NCI-H226 (cell line): Measurements from ENCODE around the gene R3HDM4.

ENCODE experiments used
- DNase-seq: peaks from one replicate; pipeline ENCODE4 v3.0.0-alpha.2; 2015

R3HDM4 gene

GRCh38 chr19:872266-872951, 40.6 kb downstream of the R3HDM4 start:
- peak; percentile 81 for DNase-seq

GRCh38 chr19:871446-872265, 41.4 kb downstream of the R3HDM4 start:
- DNase-seq, result no peak

GRCh38 chr19:870963-871401, 42.0 kb downstream of the R3HDM4 start:
- DNase-seq, result no peak

- no peak for DNase-seq
These were observed 42.7 kb downstream of the R3HDM4 start for GRCh38 chr19:870314-870713.

DNA sequence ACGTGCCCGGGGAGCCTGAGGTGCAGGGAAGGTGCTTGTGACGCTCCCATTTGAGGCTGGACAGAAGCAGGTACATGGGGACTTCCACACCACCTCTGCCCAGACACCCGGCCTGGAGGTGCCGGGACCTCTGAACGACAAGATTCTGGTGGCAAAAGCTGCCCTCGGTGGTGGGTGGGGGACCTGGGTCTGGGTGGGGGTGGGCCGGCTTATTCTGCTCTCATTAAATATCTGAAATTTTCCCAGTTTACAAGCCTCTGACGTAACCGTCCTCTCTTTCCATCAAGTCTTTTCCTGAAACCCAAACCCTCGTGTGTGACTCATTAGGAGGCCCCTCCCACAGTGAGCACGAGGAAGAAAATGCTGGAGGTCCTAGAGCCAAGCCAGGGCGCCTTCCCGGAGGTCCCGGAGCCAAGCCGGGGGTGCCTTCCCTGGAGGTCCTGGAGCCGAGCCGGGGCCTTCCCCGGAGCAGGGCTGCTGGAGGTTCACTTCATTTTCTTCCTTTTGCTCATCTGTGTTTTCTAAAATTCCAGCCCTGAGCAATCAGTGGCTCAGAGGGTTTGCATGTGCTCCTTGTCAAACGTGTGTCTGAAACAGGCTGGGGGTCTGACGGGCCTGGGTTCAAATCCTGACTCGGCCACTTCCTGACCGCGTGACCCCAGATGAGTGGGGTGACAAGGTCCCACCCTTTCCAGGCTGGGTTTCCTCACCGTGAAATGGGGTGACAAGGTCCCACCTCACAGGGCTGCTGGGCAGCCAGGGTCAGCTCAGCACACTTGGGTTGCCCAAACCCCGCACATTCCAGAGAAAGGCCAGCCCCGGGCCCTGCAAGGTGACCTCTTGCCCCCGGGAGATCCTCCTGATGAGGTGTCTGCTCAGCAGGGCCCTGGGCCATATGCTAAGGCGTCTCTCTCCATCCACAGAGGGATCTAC, 43.5 kb downstream of the R3HDM4 start:
- DNase-seq, result peak; percentile 88

DNA sequence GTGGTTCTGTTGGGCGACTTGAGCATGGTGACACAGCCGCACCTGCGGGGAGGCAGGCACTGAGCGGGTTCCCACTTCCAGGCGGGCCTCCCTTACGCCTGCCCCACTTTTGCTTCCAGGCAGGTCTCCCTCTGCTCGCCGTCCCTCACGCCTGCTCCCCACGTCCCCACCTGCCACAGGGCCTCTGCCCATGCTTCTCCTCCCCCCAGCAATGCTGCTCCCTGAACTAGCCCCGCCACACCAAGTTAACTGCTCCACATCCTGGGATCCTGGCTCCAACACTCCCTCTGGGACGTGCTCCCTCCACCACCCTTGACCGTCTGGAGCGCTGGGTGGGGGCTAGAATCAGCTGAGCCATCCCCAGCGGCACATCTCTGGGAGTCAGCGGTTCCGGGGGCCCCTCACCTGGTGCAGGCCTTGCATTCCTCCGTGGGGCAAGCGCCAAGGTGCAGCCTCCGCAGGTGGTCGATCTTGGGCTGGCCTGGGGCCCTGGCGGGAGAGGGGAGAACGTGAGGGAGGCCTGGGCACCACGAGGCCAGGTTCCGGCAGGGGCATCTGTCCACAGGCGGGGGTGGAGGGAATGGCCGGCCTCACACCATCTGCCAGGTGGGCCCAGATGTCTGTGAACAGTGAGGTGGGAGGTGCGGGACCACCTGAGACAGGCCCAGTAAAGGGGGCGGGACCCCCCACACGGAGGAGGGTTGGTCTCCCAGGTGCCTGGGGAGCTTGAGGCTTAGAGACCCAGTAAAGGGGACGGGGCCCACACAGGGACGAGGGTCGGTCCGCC, 44.4 kb downstream of the R3HDM4 start:
- no peak for DNase-seq

- no peak for DNase-seq
These were observed 45.1 kb downstream of the R3HDM4 start for GRCh38 chr19:867855-868457.

GRCh38 chr19:867301-867793, 45.7 kb downstream of the R3HDM4 start:
- DNase-seq, result no peak

DNA sequence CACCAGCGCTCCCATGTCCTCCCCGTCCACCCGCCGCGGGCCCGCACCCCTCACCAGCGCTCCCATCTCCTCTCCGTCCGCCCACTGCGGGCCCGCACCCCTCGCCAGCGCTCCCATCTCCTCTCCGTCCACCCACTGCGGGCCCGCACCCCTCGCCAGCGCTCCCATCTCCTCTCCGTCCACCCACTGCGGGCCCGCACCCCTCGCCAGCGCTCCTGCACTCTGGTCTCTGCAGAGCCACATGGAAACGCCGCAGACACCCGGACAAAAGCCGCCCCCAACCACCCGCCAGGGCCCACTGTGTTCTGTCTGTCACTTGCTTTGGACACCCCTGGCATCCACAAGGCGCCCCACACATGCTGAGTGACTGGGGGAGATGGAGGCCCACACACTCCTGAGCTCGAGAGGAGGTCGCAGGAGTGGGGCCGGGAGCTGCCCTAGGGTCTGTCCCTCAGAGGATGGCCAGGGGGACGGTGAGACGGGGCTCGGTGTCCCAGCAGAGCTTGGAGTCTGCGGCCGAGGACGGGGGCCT, 46.2 kb downstream of the R3HDM4 start:
- DNase-seq, result no peak

DNA sequence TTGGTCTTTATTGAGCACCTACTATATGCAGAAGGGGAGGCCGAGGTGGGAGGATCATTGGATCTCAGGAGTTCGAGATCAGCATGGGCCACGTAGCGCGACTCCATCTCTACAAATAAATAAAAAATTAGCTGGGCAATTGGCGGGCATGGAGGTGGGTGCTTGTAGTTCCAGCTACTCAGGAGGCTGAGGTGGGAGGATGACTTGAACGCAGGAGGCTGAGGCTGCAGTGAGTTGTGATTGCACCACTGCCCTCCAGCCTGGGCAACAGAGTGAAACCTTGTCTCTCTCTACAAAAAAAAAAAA, 49.8 kb downstream of the R3HDM4 start:
- DNase-seq, result no peak

- DNase-seq, result no peak
These were observed 50.3 kb downstream of the R3HDM4 start for GRCh38 chr19:862581-863314.

GRCh38 chr19:861756-862580, 51.1 kb downstream of the R3HDM4 start:
- peak; percentile 44 for DNase-seq

DNA sequence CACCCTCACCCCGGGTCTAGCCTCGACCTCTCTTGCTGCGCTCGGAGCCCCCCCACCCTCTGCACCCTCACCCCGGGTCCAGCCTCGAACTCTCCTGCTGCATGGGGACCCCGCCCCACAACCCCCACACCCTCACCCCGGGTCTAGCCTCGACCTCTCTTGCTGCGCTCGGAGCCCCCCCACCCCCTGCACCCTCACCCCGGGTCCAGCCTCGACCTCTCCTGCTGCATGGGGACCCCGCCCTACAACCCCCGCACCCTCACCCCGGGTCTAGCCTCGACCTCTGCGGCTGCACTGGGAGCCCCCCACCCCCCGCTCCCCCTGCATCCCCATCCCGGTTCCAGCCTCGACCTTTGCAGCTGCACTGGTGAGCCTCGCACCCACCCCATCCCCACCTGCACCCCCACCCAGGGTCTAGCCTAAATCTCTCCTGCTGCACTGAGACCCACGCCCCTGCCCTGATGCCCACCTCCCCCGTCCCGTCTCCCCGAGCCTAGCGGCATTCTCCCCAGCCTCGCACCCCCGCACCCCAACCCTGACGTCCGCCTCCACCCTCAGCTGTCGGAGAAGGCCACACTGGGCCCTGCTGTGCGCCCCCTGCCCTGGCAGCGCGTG, 51.8 kb downstream of the R3HDM4 start:
- no peak for DNase-seq

- no peak for DNase-seq
These were observed 53.9 kb downstream of the R3HDM4 start, which contains the start of gene CFD for GRCh38 chr19:858868-859843. TSS of gene CFD (plus strand) at chr19:859664. CDS start at chr19:859690, 26 bp downstream.

DNA sequence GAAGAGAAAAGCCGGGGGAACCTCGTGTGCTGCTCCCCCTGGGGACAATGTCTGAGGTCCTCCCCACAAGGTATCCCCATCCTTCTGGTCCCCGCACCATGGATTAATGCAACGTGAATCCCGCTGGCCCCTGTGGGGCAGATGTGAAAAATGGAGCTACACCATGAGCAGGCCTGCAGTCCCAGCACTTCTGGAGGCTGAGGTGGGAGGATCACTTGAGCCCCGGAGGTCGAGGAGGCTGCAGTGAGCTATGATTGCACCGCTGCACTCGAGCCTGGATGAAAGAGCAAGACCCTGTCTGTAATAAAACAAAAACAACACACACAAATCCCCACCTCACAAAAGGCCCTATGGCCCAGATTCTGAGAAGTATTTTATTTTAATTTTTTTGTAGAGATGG, 54.7 kb downstream of the R3HDM4 start:
- DNase-seq, result no peak

DNA sequence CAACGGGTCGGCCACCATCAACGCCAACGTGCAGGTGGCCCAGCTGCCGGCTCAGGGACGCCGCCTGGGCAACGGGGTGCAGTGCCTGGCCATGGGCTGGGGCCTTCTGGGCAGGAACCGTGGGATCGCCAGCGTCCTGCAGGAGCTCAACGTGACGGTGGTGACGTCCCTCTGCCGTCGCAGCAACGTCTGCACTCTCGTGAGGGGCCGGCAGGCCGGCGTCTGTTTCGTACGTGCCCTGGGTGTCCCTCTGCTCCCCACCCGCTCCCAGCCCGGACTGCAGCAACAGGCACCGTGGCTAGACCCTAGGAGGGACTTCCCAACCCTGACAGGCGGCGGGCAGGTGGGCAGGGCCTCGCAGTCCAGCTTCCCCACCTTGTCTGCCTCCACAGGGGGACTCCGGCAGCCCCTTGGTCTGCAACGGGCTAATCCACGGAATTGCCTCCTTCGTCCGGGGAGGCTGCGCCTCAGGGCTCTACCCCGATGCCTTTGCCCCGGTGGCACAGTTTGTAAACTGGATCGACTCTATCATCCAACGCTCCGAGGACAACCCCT, 57.4 kb downstream of the R3HDM4 start:
- DNase-seq, result no peak

- DNase-seq, result no peak
These were observed 57.9 kb downstream of the R3HDM4 start for GRCh38 chr19:855142-855541.

GRCh38 chr19:854549-854948, 58.5 kb downstream of the R3HDM4 start:
- DNase-seq, result no peak
